HEK293T (cell line): ENCODE data around the gene PRKAB1.

Experiments
- CTCF ChIA-PET: fragments of 350-600 bp; formaldehyde crosslinking; extraction: SDS; loops from one replicate; lab custom pipeline; 2021; ENCODE audit warnings: antibody characterized with exemption, inconsistent platforms; lab: Yijun Ruan, JAX
- POLR2A ChIA-PET: fragments of 350-600 bp; formaldehyde crosslinking; extraction: SDS; loops from one replicate; lab custom pipeline; 2020; ENCODE audit warnings: antibody characterized with exemption, inconsistent platforms; lab: Yijun Ruan, JAX
- DNase-seq: peaks from one replicate; pipeline ENCODE4 v3.0.0; 2012; ENCODE audit warnings: mixed read lengths; ENCODE audit errors: extremely low spot score
- ARNT ChIP-seq: fragments of 450-650 bp; IDR thresholded peaks from 2 replicates; pipeline ENCODE4 v1.6.1; 2017; ENCODE audit warnings: mild to moderate bottlenecking
- BHLHE40 ChIP-seq: fragments of 450-650 bp; IDR thresholded peaks from 2 replicates; pipeline ENCODE4 v1.6.1; 2016; ENCODE audit warnings: mild to moderate bottlenecking, moderate library complexity, borderline replicate concordance
- CTBP1 ChIP-seq: fragments of 450-650 bp; IDR thresholded peaks from 2 replicates; pipeline ENCODE4 v1.6.1; 2016; ENCODE audit warnings: borderline replicate concordance
- ELF4 ChIP-seq: fragments of 450-650 bp; IDR thresholded peaks from 2 replicates; pipeline ENCODE4 v1.6.1; 2017; ENCODE audit warnings: antibody characterized with exemption
- FOXA1 ChIP-seq: fragments of 450-650 bp; IDR thresholded peaks from 2 replicates; pipeline ENCODE4 v1.6.1; 2016; ENCODE audit warnings: mild to moderate bottlenecking
- FOXK2 ChIP-seq: fragments of 450-650 bp; IDR thresholded peaks from 2 replicates; pipeline ENCODE4 v1.6.1; 2016; ENCODE audit warnings: mild to moderate bottlenecking
- FOXM1 ChIP-seq: fragments of 450-650 bp; IDR thresholded peaks from 2 replicates; pipeline ENCODE4 v1.6.1; 2017; ENCODE audit warnings: mild to moderate bottlenecking, borderline replicate concordance
- HDGF ChIP-seq: fragments of 450-650 bp; IDR thresholded peaks from 2 replicates; pipeline ENCODE4 v1.6.1; 2017; ENCODE audit warnings: antibody characterized with exemption, borderline replicate concordance
- L3MBTL2 ChIP-seq: fragments of 450-650 bp; conservative IDR thresholded peaks from 2 replicates; pipeline ENCODE4 v1.6.1; 2016; ENCODE audit warnings: mild to moderate bottlenecking
- LEF1 ChIP-seq: fragments of 450-650 bp; IDR thresholded peaks from 2 replicates; pipeline ENCODE4 v1.6.1; 2017; ENCODE audit warnings: mild to moderate bottlenecking, borderline replicate concordance
- NFRKB ChIP-seq: fragments of 450-650 bp; IDR thresholded peaks from 2 replicates; pipeline ENCODE4 v1.6.1; 2016; ENCODE audit warnings: mild to moderate bottlenecking, moderate library complexity
- PKNOX1 ChIP-seq: fragments of 450-650 bp; IDR thresholded peaks from 2 replicates; pipeline ENCODE4 v1.6.1; 2016
- SP1 ChIP-seq: fragments of 450-650 bp; IDR thresholded peaks from 2 replicates; pipeline ENCODE4 v1.6.1; 2017
- SUZ12 ChIP-seq: fragments of 450-650 bp; IDR thresholded peaks from 2 replicates; pipeline ENCODE4 v1.6.1; 2016; ENCODE audit warnings: mild to moderate bottlenecking
- TARDBP ChIP-seq: fragments of 450-650 bp; IDR thresholded peaks from 2 replicates; pipeline ENCODE4 v1.6.1; 2016
- ZNF384 ChIP-seq: fragments of 450-650 bp; IDR thresholded peaks from 2 replicates; pipeline ENCODE4 v1.6.1; 2016

PRKAB1 gene

DNA sequence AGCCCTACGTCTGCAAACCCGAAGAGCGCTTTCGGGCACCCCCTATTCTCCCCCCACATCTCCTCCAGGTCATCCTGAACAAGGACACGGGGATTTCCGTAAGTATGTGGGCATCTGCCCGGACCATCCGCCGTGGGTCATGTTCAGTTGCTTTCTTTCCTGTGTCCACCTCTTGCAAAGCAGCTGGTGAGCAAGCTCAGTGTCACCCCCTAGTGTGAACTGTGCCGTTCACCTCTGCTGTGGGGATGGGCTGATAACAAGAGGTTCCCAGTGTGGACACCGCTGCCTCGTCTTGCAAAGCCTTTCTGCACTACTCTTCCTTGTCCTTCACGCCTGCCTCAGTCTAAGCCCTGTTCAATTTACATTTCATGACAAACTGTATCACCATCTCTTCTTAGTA lies 8.6 kb downstream of the PRKAB1 start:
- no peak for TF ChIP-seq NFRKB
- TF ChIP-seq LEF1: no peak
- no peak for TF ChIP-seq PKNOX1
- no peak for TF ChIP-seq SUZ12
- TF ChIP-seq FOXA1: no peak
- no peak for TF ChIP-seq FOXK2
- no peak for TF ChIP-seq FOXM1
- POLR2A ChIA-PET: no interaction called here
- no peak for DNase-seq
- CTCF ChIA-PET: interaction anchor here (1.2 kb wide), 1 partner anchor 9 kb away, joined by 3 read pairs; the partner anchor contains the start of gene PRKAB1

DNA sequence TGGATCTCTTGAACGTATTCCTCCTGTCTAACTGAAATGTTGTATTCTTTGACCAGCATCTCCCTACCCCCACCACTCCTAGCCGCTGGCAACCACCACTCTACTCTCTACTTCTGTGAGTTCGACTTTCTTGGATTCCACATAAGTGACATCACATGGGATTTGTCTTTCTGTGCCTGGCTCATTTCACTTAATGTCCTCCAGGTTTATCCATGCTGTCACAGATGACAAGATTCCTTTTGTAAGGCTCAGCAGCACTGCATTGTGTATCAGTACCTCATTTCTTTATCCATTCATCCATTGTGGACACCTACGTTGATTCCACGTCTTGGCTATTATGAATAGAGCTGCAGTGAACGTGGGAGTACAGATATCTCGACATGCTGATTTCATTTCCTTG lies 10.5 kb downstream of the PRKAB1 start:
- TF ChIP-seq ZNF384 (no peak), FOXM1 (no peak), SP1 (no peak), L3MBTL2 (no peak), FOXA1 (no peak), CTBP1 (no peak), ARNT (no peak), SUZ12 (no peak), HDGF (no peak), NFRKB (no peak), ELF4 (no peak), LEF1 (no peak), FOXK2 (no peak), PKNOX1 (no peak), TARDBP (no peak), BHLHE40 (no peak)
- ChIA-PET POLR2A (no interaction called here), CTCF (no interaction called here)
- DNase-seq: no peak

DNA sequence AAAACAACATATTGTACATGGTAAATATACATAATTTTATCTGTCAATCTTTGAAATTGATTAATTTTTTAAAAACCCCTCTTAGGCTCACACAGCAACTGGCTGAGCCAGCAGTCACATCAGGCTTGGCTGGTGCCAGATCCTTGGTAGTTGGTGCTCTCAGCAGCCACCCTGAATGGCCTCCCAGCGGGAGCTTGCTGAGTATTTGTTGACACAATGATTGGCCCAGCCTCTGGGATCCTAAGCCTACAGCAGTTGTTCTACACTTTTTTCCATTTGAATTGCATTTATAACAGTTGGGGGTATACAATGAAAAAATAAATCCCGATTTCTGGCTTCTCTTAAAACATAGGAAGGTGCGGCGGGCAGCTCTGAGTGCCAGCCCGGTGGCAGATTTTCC lies 11.1 kb downstream of the PRKAB1 start:
- ChIA-PET CTCF (no interaction called here), POLR2A (no interaction called here)
- DNase-seq: no peak
- TF ChIP-seq HDGF: no peak
- TF ChIP-seq ELF4: no peak
- no peak for TF ChIP-seq FOXM1

DNA sequence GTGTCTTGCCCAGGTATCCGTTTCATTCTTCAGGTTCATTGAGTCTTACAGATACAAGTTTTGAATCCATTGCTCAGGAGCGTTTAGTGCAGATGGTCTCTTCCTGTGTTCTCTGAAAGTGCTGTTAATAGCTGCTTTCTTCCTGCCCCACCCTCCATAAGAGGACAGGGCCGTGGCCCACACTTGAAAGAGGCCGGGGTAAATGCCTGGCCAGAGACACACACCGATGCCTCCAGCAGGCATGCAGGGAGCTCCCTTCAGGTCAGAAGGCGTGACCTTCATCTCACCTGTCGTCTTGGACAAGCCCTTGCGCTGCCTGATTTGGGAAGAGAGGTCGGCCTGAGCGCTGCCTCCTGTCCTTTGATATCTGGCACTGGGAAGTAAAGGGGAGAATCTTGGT lies 11.6 kb downstream of the PRKAB1 start:
- TF ChIP-seq PKNOX1: no peak
- no peak for TF ChIP-seq ELF4
- no peak for TF ChIP-seq FOXK2
- TF ChIP-seq L3MBTL2: no peak
- no peak for TF ChIP-seq ARNT
- no peak for TF ChIP-seq BHLHE40
- TF ChIP-seq ZNF384: no peak
- no peak for TF ChIP-seq LEF1
- no peak for TF ChIP-seq HDGF
- no peak for TF ChIP-seq SP1
- no peak for TF ChIP-seq FOXA1
- TF ChIP-seq CTBP1: no peak
- no peak for TF ChIP-seq NFRKB
- TF ChIP-seq SUZ12: no peak
- no peak for TF ChIP-seq TARDBP
- TF ChIP-seq FOXM1: no peak
- no peak for DNase-seq
- ChIA-PET POLR2A (interaction anchor here (0.8 kb wide), 1 partner anchor 12 kb away, joined by 3 read pairs; the partner anchor contains the start of gene PRKAB1), CTCF (no interaction called here)

DNA sequence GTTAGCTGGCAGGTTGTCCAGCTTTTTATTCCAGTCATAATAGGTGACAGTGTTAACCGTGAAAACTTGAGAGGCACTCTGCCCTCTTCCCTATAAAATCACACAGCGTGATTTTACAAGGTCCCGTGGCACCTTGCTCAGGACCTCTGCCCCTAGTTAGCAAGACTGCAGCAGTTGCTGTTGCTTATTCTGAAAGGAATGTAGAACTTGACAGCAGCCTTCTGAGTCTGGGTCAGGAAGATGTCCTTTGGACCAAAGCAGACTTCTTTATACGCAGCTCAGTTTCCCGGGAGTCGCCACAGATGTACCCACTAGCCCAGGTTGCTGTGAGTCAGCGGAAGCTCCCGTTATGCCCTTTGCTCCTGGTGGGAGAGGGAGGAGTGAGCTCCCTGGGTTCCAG lies 13.2 kb downstream of the PRKAB1 start:
- ChIA-PET POLR2A (interaction anchor here (1.1 kb wide), 1 partner anchor 9 kb away, joined by 3 read pairs; no protein-coding TSS in a partner anchor), CTCF (interaction anchor here (1.4 kb wide), 1 partner anchor 38 kb away, joined by 3 read pairs; no protein-coding TSS in a partner anchor)
- no peak for DNase-seq
- TF ChIP-seq HDGF (no peak), BHLHE40 (no peak), LEF1 (no peak), TARDBP (no peak), L3MBTL2 (no peak), FOXA1 (no peak), SUZ12 (no peak), PKNOX1 (no peak), FOXM1 (no peak), NFRKB (no peak), CTBP1 (no peak), ZNF384 (no peak), ELF4 (no peak), SP1 (no peak), ARNT (no peak), FOXK2 (no peak)
